MCF 10A (cell line): Measurements from ENCODE around the gene ICOS. TPM values are rescaled to one million over a fixed set of nuclear protein-coding genes. Genes with fewer than 3 reads are reported as not detected.
"Not testable (repeated sequence)": the region's sequence is repeated elsewhere in the genome, so short reads cannot be mapped to it uniquely, and the experiment has no call there.

Experiments
- BruUV-seq: library from RNA; stranded (reverse); fragments of 400-500 nt; replicated peaks from 2 replicates; lab custom pipeline; 2021; lab: Mats Ljungman, UMichigan
- CTCF ChIA-PET: fragments of 300-600 bp; sonication (Branson Sonifier 250); formaldehyde crosslinking; extraction: SDS; loops from one replicate; lab custom pipeline; 2021; ENCODE audit warnings: antibody characterized with exemption, inconsistent platforms; lab: Yijun Ruan, JAX
- POLR2A ChIA-PET: fragments of 300-600, 350-650 bp; sonication (Branson Sonifier 250); formaldehyde crosslinking; extraction: SDS; loops from one replicate; lab custom pipeline; 2020; ENCODE audit warnings: antibody characterized with exemption, inconsistent platforms; lab: Yijun Ruan, JAX
- DNase-seq: peaks from one replicate; pipeline ENCODE4 v3.0.0-alpha.2; 2018; ENCODE audit not compliant: unreplicated experiment
- H3K27ac Mint-ChIP-seq: one replicate; pipeline ENCODE4 v1.8.0; 2022; ENCODE audit warnings: mild to moderate bottlenecking, low read depth, mixed read lengths; ENCODE audit not compliant: unreplicated experiment
- H3K27me3 Mint-ChIP-seq: one replicate; pipeline ENCODE4 v1.8.0; 2022; ENCODE audit warnings: mixed read lengths; ENCODE audit not compliant: insufficient read depth, unreplicated experiment
- H3K36me3 Mint-ChIP-seq: one replicate; pipeline ENCODE4 v1.8.0; 2022; ENCODE audit warnings: mild to moderate bottlenecking, moderate library complexity, mixed read lengths; ENCODE audit not compliant: insufficient read depth, unreplicated experiment
- H3K4me1 Mint-ChIP-seq: one replicate; pipeline ENCODE4 v1.8.0; 2022; ENCODE audit warnings: mixed read lengths; ENCODE audit not compliant: insufficient read depth, unreplicated experiment
- H3K4me3 Mint-ChIP-seq: one replicate; pipeline ENCODE4 v1.8.0; 2022; ENCODE audit warnings: mild to moderate bottlenecking, moderate library complexity, mixed read lengths; ENCODE audit not compliant: unreplicated experiment
- H3K9me3 Mint-ChIP-seq: one replicate; pipeline ENCODE4 v1.8.0; 2022; ENCODE audit warnings: mixed read lengths; ENCODE audit not compliant: unreplicated experiment
- CTCF ChIP-seq: fragments of 200-600 bp; IDR thresholded peaks from one replicate; pipeline ENCODE4 v1.8.0; 2022; ENCODE audit warnings: antibody characterized with exemption, mild to moderate bottlenecking; ENCODE audit not compliant: unreplicated experiment
- intact Hi-C: fragments of 100-400 bp; cut with micrococcal nuclease; formaldehyde crosslinking; loops from 2 replicates; pipeline ENCODE4 v1.14.1; 2022
- total RNA-seq: library from RNA; stranded (reverse); gene quantifications from 2 replicates; pipeline ENCODE4 v1.2.3, GENCODE V29; 2022

The ICOS gene
- total RNA-seq, 1 experiment from 2014 or later = not detected

GRCh38 chr2:203960811-203961210 lies 24.2 kb downstream of the ICOS start:
- Mint-ChIP-seq H3K4me1 (no peaks in the 10 kb centered on the region), H3K9me3 (no peaks in the 10 kb centered on the region), H3K4me3 (no peak overlapping the region), H3K27ac (no peak overlapping the region), H3K27me3 (peaks cover 28% of the 10 kb centered on the region), H3K36me3 (no peaks in the 10 kb centered on the region)
- no peak for DNase-seq
- no TSS peak for BruUV-seq
- TF ChIP-seq CTCF = no peak
- intact Hi-C loops = no loop called here
- ChIA-PET POLR2A (no interaction called here), CTCF (interaction anchor here (1.1 kb wide), 1 partner anchor 10 kb away, joined by 3 read pairs; no protein-coding TSS in a partner anchor)

- H3K4me1 Mint-ChIP-seq, H3K36me3 Mint-ChIP-seq, DNase-seq, H3K27ac Mint-ChIP-seq, BruUV-seq, intact Hi-C loops, H3K4me3 Mint-ChIP-seq, H3K9me3 Mint-ChIP-seq: not testable (repeated sequence)
- H3K27me3 Mint-ChIP-seq = peaks cover 42% of the 10 kb centered on the region
- ChIA-PET POLR2A (interaction anchor here (0.7 kb wide), 1 partner anchor 843 kb away, joined by 3 read pairs; no protein-coding TSS in a partner anchor), CTCF (interaction anchor here (0.6 kb wide), 1 partner anchor 9 kb away, joined by 3 read pairs; no protein-coding TSS in a partner anchor)
Observed at GRCh38 chr2:203965190-203965589, 28.6 kb downstream of the ICOS start.

GRCh38 chr2:203971251-203971650 lies 34.7 kb downstream of the ICOS start:
- intact Hi-C loops = no loop called here
- Mint-ChIP-seq H3K4me3 (no peak overlapping the region), H3K9me3 (no peaks in the 10 kb centered on the region), H3K27ac (no peak overlapping the region), H3K27me3 (peaks cover 73% of the 10 kb centered on the region), H3K4me1 (no peaks in the 10 kb centered on the region), H3K36me3 (no peaks in the 10 kb centered on the region)
- no peak for DNase-seq
- ChIA-PET POLR2A (interaction anchor here (1.0 kb wide), 1 partner anchor 9 kb away, joined by 3 read pairs; no protein-coding TSS in a partner anchor), CTCF (interaction anchor here (0.9 kb wide), 1 partner anchor 11 kb away, joined by 3 read pairs; no protein-coding TSS in a partner anchor)
- TF ChIP-seq CTCF = no peak
- BruUV-seq = no TSS peak

GRCh38 chr2:203972066-203972465 lies 35.5 kb downstream of the ICOS start:
- Mint-ChIP-seq H3K27me3 (peaks cover 65% of the 10 kb centered on the region), H3K36me3 (no peaks in the 10 kb centered on the region), H3K27ac (no peak overlapping the region), H3K9me3 (no peaks in the 10 kb centered on the region), H3K4me1 (no peaks in the 10 kb centered on the region), H3K4me3 (no peak overlapping the region)
- no peak for DNase-seq
- no TSS peak for BruUV-seq
- intact Hi-C loops = no loop called here
- TF ChIP-seq CTCF = no peak
- ChIA-PET POLR2A (no interaction called here), CTCF (no interaction called here)
